ENCODE results near the gene ARID3B.
"Not testable (repeated sequence)": the region's sequence is repeated elsewhere in the genome, so short reads cannot be mapped to it uniquely, and the experiment has no call there.

Gene ARID3B

DNA sequence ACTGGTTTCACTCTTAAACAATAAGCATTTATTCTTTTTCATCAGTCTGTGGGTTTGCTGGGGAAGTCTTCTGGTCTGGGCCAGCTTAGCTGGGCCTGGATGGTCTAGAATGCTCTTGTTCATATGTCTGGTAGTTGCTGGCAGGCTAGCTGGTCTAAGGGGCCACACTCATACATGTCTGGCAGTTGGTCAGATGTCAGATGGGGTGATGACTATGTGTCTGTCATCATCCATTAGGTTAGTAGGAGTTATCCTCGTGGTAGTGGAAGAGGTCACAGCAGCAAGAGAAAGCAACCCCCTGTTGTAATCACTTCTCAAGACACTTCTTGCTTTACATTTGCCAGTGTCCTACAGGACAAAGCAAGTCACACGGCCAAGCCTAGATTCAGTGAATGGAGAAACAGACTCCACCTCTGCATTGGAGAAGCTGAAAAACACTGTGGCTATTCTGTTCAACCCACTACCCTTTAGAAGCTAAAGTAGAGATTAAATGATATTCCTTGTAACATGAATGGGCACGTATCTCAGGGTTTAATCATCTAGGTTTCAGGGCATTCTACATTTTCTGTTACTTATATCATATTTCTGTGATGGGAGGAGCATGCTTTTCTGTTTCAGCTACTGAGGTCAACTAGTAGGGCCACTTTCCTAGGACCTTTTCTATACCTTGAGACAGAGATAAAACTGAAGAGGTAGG lies 5.5 kb upstream of the ARID3B start:
- no peak for DNase-seq (ENCODE audit: low read depth in 2 of 2)

DNA sequence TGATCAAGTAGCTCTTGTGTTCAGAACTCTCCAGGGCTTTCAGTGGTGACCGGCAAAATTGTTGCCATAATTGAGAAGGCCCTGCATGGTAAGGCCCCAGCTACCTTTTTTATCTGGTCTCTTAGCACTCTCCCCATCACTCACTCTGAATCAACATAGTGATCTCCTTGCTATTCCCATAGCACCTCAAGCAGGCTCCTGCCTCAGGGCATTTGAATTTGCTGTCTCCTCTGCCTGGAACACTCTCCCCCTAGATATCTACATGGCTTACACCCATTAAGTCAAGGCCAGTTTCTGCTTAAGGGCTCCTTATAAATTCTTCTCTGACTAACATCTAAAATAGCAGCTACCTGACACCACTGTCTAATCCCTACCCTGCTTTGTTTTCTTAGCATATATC lies 3.3 kb upstream of the ARID3B start:
- no peak for DNase-seq (ENCODE audit: low read depth in 2 of 2)

DNA sequence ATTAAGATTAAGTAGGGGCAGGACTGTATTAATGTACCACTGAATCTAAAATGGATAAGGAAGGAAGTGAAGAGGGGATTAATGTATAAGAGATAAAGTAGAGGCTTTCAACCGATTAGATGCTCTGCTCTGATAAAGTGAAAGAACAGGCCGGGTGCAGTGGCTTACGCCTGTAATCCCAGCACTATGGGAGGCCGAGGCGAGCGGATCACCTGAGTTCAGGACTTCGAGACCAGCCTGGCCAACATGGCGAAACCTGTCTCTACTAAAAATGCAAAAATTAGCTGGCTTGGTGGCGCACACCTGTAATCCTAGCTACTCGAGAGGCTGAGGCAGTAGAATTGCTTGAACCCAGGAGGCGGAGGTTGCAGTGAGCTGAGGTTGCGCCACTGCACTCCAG lies 1.5 kb upstream of the ARID3B start:
- not testable (repeated sequence) for DNase-seq (ENCODE audit: low read depth in 2 of 2)

DNA sequence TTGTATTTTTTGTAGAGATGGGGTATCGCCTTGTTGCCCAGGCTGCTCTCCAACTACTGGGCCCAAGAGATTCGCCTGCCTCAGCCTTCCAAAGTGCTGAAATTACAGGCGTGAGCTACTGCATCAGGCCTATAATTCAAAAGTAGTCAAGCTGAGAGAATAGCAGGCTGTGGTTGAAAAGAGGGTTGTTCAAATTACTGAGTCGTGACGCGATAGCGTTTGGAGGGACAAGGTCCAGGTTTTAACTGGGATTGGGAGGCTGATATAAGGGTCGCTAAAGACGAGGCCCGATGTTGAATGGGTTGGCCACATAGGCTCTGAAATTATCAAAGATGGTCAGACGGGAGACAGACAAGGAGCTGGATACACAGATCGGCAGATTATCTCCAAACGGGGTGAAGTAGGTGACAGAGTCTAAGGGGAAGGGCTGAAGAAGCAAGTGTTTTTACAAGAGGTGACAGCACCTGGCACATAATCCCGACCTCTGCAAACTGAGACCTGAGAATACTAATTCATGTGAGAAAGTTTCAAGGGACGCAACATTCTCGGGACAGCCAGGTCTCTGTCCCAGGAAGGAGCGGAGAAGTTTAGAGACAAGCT lies 759 bp upstream of the ARID3B start:
- DNase-seq (ENCODE audit: low read depth in 2 of 2): no peak

DNA sequence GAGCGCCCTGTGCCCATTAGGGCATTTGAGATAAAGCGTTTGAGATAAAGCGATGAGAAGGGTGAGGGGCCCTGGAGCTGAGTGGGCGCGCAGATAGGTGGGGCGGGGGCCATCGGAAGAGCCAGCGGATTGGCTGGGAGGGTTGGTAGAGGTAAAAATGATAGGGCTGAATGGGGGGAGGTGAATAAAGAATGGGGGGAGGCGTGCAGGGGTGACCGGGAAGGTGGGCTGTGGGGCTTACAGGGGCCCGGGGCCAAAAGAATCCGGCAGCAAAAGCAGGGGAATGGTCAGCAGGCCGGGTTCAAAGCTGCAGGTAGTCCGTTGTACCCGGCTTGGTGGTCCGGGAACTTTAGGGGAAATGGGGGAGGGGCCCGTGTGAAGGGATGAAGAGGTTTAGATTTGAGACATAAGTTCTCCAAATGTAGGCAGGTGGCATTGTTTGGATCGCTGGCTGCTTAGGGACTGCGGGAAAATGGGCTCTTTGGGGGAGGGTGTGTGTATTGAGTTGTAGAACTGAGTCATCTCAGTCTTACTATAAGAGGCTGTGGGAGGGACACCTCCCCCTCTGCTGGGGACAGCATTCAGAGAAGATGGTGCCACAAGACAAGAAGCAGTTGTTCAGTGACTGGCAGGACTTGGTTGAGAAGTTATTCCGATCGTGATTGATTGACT lies 610 bp downstream of the ARID3B start:
- DNase-seq (ENCODE audit: low read depth in 2 of 2): peak; percentile 58 to 62

DNA sequence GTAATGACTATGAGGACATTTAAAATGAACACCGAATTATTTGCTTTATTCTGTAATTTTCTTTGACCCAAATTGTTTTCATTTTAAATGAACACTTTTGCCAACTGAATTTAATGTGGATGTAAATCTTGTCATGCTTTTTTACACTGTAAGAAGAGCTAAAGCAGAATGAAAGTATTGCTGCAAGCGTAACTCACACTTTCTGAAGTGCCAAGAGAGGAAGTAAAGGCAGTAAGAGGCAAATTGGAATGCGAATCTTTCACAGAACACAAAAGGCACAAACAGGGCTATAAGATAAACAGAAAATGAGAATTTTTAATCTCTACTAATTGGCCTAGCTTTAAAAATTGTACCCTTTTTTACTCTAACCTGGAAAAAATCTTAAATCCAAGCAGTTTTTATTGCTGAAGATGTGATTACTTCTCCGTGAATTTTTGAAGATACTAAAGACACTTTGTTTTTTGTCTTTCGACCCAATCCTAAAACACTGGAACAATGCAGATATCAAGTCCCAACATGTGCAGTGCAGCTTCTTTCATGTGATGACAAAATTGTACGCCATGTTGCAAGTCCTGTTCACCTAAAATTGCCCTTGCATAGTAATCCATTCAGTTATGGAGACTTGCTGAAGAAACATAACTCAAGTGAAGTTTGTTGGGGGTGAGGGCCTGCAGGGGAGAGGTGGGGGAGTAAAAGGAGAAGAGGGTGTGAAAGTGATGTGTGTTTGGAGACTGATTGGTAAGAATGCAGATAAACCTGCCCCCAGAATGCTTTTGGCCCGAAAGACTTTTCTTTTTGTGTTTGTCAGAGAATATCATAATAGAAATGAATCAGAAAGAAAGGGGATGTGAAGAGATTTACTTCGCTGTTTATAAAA lies 1.4 kb downstream of the ARID3B start:
- no peak for DNase-seq (ENCODE audit: low read depth in 2 of 2)

DNA sequence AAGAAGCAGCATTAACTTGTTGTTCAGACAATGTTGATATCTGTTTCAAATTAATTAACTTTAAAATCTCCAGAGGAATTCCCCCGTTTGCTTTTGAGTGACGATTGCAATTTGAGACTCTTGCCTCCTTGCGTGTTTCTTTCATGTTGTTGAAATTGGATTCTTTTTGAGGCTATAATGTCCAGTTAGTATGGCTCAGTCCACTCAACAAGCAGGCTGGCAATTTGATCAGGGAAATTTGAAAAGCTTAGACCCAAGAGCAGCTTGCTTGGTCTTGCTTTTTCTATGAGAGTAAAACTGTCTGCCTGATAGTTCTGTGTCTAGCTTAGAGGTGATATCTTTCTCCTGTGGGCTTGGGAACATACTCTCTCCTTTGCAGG lies 2.0 kb downstream of the ARID3B start:
- DNase-seq (ENCODE audit: low read depth in 2 of 2): no peak

DNA sequence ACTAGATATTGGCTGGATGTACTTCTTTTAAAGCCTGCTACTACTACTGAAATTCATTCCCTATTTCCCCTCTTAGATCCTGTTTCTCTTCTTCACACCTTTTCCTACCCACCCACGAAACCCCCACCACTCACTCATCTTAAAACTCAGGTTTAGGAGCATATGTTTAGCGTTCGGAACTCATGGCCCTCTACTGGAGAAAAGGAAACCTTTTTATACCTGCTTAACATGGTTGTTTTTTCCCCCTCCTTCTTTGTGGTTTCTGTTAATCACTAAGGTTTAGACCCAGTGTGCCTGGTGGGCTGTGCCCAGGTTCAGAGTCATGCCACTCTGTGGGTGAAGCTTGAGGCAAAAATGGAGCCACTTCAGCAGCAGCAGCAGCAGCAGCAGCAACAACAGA lies 2.6 kb downstream of the ARID3B start:
- DNase-seq (ENCODE audit: low read depth in 2 of 2): peak; percentile 17 to 34

DNA sequence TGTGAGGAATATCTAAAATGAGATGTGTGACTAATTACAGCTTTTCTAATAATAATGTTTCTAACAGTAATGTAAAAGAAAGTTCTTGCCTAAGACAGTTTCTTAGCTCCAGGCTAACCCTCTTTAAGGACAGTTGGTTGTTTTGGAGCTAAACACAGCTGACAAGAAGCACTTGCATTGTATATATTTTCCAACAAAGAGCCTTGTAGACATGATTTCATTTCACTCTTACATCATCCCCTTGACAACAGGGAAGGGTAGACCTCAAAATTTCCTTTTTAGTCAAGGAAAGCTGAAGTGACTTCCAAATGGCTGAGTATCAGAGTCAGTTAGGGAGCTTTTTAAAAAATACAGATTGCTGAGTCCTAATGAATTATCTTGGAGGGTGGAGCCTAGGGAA lies 4.1 kb downstream of the ARID3B start:
- DNase-seq (ENCODE audit: low read depth in 2 of 2): no peak

DNA sequence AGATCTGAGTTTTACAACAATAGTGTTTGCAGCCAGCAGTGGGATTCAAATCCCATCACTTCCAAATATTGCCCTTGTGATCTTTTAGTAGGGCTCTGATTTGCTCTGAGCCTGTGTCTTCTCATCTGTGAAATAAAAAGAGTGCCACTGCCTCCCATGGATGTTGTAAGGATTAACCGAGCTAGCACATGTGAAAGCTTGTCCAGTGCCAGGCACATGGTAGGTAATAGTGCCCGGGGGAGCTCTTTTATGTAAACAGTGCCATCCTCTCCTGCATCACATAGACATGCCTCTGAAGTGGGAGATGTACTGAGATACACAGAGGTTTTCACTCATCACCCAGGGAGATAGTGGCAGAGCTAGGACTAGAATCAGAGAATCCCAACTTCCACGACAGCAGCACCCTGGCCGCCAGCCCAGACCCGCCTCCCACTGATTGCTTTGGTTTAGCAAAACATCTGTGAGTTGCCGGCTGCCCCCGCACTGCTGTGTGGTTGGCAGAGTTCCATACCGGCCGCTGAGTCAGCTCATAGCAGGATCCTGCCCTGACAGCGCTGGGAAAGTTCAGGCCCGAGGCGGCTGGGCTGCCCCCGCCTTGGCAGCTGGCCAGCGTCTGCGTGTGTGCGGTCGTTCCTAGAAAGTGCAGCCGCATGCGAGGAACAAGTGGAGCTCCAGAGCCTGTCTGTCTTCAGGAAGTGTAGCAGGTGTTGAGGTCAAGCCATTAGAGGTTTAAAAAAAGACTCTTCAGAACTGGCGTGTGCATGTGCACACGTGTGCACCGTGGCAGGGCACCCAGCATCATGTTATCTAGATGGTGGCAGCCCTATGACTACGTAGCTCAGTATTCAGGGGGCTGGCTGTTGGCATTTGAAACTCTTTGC lies 5.0 kb downstream of the ARID3B start:
- DNase-seq (ENCODE audit: low read depth in 2 of 2): peak; percentile 96

DNA sequence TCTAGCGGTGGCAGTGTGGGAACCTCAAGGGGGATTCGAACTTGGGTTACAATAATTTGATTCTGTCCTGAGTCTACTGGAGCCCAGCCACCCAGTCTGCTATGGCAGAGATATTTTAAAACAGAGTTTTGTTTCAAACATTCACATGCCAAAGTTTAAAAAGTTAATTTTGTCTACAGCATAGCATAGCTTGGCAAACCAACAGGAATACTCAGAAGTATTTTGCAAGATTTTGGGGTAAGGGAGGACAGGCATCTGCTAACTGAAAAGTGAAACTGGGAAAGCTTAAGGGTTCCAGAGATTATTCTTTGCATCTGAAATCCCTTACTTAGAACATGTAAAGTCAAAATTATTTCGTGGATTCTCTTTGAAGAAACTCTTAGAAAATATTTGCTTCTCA lies 6.6 kb downstream of the ARID3B start:
- DNase-seq (ENCODE audit: low read depth in 2 of 2): no peak

DNA sequence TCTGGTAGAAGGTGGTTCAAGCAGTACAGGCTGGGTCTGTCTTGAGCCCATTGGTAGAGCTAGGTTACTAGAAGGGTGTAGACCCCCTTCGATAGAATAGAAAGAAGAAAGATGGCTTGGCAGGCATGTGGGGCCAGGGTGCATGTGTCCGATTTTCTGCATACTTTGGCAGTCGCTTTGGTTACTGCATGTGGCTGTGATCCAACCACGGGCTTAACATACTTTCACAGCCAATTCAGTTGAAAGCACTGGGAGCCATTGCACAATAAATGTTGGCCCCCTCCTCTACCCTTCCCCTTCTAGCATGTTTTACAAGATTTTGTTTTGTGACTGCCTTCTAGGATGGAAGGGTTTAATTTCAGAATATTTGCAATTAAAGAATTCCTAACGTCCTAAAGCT lies 7.2 kb downstream of the ARID3B start:
- no peak for DNase-seq (ENCODE audit: low read depth in 2 of 2)

DNA sequence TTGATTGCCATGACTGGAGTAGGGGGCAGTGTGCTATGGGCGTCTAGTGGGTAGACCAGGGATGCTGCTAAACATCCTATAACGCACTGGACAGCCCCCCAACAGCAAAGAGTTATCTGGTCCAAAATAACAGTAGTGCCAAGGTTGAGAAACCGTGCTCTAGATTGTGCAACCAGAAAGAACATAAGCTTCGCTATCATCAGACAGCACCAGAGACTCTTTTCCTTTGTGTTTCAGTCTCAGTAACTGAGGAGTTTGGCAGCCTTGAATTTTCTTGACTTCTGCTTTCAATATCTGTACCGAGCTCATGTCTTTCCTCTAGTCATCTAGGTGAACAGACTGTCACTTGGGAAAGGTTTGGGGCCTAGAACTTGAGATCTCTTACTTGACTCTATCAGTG lies 8.8 kb downstream of the ARID3B start:
- DNase-seq (ENCODE audit: low read depth in 2 of 2): no peak

DNA sequence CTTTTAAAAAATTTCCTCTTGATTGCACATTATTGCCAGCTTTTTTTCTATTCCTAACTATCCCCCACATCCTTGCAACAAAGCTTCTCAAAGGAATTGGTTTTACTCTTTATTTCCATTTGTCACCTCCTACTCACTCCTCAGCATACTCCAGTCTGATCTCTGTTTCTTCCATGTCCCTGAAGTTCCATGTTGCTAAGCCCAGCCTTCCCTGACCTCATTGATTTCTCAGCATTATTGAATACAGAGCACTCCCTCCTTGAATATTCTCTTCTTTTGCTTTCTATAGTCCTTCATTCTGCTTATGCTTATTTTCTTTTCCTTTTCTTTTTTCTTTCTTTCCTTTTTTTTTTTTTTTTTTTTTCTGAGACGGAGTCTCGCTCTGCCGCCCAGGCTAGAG lies 10.7 kb downstream of the ARID3B start:
- no peak for DNase-seq (ENCODE audit: low read depth in 2 of 2)

DNA sequence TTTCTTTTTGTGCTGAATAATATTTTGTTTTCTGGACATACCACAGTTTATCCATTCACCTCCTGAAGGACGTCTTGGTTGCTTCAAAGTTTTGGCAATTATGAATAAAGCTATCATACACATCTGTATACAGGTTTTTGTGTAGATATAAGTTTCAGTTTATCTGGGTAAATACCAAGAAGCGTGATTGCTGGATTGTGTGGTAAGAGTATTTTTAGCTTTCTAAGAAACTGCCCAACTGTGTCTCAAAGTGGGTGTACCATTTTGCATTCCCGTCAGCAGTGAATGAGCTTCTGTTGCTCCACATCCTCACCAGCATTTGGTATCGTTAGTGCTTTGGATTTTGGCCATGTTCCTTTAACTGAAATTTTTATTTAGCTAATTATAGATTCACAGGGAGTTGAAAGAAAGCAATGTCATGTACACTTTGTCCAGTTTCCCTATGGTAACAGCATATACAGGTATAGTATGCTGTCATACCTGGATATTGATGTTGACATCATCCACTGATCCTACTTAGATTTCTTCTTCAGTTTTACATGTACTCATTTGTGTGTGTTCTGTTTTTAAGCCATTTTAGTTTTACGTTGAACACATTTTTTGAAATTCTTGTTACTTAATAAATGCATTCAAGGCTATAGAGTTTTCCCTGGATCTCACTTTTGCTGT lies 11.9 kb downstream of the ARID3B start:
- DNase-seq (ENCODE audit: low read depth in 2 of 2): no peak

DNA sequence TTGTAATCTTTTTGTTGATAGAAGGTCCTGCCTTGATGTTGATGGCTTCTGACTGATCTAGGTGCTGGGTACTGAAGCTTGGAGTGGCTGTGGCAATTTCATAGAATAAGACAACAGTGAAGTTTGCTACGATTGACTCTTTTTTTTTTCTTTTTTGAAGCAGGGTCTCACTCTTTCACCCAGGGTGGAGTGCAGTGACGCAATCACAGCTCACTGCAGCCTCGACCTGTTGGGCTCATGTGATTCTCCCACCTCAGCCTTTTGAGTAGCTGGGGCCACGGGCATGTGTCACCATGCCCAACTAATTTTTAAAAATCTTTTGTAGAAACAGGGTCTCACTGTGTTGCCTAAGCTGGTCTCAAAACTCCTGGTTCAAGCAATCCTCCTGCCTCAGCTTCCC lies 14.2 kb downstream of the ARID3B start:
- no peak for DNase-seq (ENCODE audit: low read depth in 2 of 2)

DNA sequence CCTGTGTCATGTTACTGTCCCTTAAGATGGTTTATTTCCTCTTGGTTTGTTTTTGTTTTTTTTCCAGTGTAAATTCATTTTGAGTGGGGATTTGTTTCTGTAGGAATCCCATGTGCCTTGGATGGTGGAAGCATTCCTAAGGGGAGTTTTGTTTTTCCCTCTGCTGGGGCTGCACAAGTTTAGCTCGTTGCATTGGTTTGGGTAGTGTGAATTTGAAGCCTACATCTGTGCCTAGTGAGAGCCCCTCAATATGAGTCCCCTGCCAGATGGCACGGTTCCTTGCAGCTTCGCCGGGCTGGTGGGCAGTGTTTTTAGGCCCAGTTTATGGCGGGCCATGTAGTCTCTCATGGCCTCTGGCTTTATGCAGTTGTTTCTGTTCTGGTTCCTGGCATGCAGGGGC lies 17.7 kb downstream of the ARID3B start:
- no peak for DNase-seq (ENCODE audit: low read depth in 2 of 2)

DNA sequence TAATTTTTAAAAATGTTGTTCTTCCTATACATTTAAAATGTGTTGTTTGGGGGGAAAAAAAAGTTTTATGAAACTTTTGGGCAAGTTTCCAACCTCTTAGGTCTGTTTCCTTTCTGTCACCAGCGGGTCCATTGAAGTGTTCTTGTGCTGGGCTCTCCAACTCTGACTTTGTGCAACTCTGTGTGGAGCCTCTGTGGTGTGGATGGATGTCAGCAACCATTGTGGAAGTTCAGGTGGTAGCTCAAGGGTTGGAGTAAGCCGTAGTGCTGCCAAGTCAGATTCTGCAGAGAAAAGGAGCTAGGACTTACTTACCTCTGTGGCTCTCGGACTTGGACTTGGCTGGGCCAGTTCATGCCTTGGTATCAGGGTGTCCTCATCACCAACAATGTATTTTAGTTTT lies 22.4 kb downstream of the ARID3B start:
- DNase-seq (ENCODE audit: low read depth in 2 of 2): no peak

DNA sequence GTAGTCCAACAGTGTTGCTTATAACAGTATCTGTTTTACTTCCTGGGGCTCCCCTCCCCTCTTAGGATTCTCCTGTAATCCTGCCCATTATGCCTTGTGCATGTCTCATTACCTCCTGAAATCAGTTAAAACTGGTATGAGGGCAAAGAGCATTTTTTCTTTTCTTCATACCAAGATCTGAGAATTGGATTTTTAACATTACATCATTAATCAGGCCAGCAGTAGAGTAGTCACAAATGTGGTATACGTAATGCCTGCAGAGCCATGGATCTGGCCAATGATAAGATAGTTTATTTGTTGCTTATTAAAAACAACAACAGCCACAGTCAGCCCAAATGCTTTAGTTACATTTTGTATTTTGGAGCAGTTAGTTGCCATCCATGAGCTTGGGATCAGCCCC lies 23.2 kb downstream of the ARID3B start:
- no peak for DNase-seq (ENCODE audit: low read depth in 2 of 2)

DNA sequence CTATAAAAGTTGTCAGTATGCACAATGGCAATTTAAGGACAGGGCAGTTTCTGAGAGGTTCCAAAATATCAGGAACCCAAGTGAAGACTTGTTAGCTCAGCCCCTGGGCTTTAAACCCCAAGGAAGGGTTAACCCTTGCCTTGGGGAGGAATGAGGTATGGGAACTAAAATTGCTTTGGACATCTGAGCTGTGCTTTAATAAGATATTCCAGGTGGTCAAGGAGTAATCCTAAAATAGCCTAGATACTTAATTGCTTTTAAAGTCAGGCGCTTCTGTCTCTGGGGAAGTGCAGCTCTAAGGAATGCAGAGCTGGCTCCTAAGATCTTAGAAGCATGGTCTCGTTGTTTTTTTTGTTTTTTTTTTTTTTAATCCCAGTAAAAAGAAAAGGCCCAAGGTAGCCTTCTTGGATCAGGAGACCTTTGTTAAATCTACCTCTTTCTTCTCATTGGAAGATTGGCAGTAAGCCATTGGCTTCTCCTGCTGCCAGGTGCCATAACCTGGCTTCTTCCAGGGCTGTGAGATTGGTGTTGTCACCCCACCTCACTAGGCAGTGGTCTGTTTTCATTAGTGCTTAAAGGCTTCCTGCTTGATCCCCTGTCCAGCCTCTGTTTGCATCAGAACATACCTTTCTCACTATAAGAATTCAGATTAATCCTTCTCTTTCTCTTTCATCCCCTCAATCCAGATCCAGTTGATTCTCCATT lies 24.5 kb downstream of the ARID3B start:
- DNase-seq (ENCODE audit: low read depth in 2 of 2): no peak
